Activated CD8-positive, alpha-beta memory T cell treated with anti-CD3 and anti-CD28 coated beads, Interleukin-2, amount 10 ng/mL, durations not matched to agents 7 days and 5 days (primary cell): Measurements from ENCODE around the gene NEK4. TPM values are rescaled to one million over a fixed set of nuclear protein-coding genes. Genes with fewer than 3 reads are reported as not detected.

Source experiments
- ATAC-seq: fragments of 150-1000 bp; cut with Tn5 transposase; one replicate; pipeline ENCODE4 v1.10.0; 2021; ENCODE audit warnings: moderate library complexity
- CTCF ChIA-PET: fragments of 350-600 bp; sonication (Branson Sonifier 250); formaldehyde crosslinking; loops from one replicate; lab custom pipeline; 2021; ENCODE audit warnings: antibody characterized with exemption; lab: Charles Lee
- DNase-seq: peaks from one replicate; pipeline ENCODE4 v3.0.0-alpha.2; 2020
- H3K27ac Mint-ChIP-seq: one replicate; pipeline ENCODE4 v1.8.0; 2021; ENCODE audit warnings: mild to moderate bottlenecking, mixed read lengths
- H3K27me3 Mint-ChIP-seq: one replicate; pipeline ENCODE4 v1.8.0; 2021; ENCODE audit warnings: mixed read lengths
- H3K36me3 Mint-ChIP-seq: one replicate; pipeline ENCODE4 v1.8.0; 2021; ENCODE audit warnings: mild to moderate bottlenecking, mixed read lengths
- H3K4me1 Mint-ChIP-seq: one replicate; pipeline ENCODE4 v1.8.0; 2021; ENCODE audit warnings: mixed read lengths
- H3K4me3 Mint-ChIP-seq: one replicate; pipeline ENCODE4 v1.8.0; 2021; ENCODE audit warnings: mild to moderate bottlenecking, moderate library complexity, mixed read lengths
- H3K9me3 Mint-ChIP-seq: one replicate; pipeline ENCODE4 v1.8.0; 2022; ENCODE audit warnings: low read depth, mixed read lengths
- total RNA-seq, 2 experiments: library from RNA; stranded (reverse); gene quantifications; one replicate each; pipeline ENCODE4 v1.2.3, GENCODE V29; 2021

Gene NEK4
- total RNA-seq, 2 experiments from 2014 or later: 26.7 to 27.9 TPM

GRCh38 chr3:52790741-52791140, 20.0 kb upstream of the NEK4 start:
- H3K27ac Mint-ChIP-seq: no peak overlapping the region
- CTCF ChIA-PET: interaction anchor here (1.3 kb wide), 1 partner anchor 9 kb away, joined by 3 read pairs; no protein-coding TSS in a partner anchor
- no peaks in the 10 kb centered on the region for H3K4me1 Mint-ChIP-seq
- no peaks in the 10 kb centered on the region for H3K36me3 Mint-ChIP-seq
- H3K27me3 Mint-ChIP-seq: no peaks in the 10 kb centered on the region
- no peaks in the 10 kb centered on the region for H3K9me3 Mint-ChIP-seq
- DNase-seq: no peak
- no peak for ATAC-seq
- no peak overlapping the region for H3K4me3 Mint-ChIP-seq

GRCh38 chr3:52790337-52790736, 19.6 kb upstream of the NEK4 start:
- CTCF ChIA-PET: interaction anchor here (1.3 kb wide), 1 partner anchor 9 kb away, joined by 3 read pairs; no protein-coding TSS in a partner anchor
- Mint-ChIP-seq H3K36me3 (no peaks in the 10 kb centered on the region), H3K4me1 (no peaks in the 10 kb centered on the region), H3K9me3 (no peaks in the 10 kb centered on the region), H3K27ac (no peak overlapping the region), H3K4me3 (no peak overlapping the region), H3K27me3 (no peaks in the 10 kb centered on the region)
- ATAC-seq (no peak), DNase-seq (no peak)

- Mint-ChIP-seq H3K4me3 (no peak overlapping the region), H3K9me3 (no peaks in the 10 kb centered on the region), H3K27me3 (no peaks in the 10 kb centered on the region), H3K4me1 (no peaks in the 10 kb centered on the region), H3K27ac (no peak overlapping the region), H3K36me3 (no peaks in the 10 kb centered on the region)
- CTCF ChIA-PET: interaction anchor here (1.3 kb wide), 1 partner anchor 10 kb away, joined by 3 read pairs; no protein-coding TSS in a partner anchor
- no peak for ATAC-seq
- DNase-seq: no peak
These were observed 19.0 kb upstream of the NEK4 start for GRCh38 chr3:52789746-52790040.

GRCh38 chr3:52788890-52789745, 18.4 kb upstream of the NEK4 start:
- no peaks in the 10 kb centered on the region for H3K36me3 Mint-ChIP-seq
- CTCF ChIA-PET: interaction anchor here (1.3 kb wide), 1 partner anchor 10 kb away, joined by 3 read pairs; no protein-coding TSS in a partner anchor
- ATAC-seq: no peak
- no peak for DNase-seq
- no peaks in the 10 kb centered on the region for H3K4me1 Mint-ChIP-seq
- no peak overlapping the region for H3K4me3 Mint-ChIP-seq
- H3K27me3 Mint-ChIP-seq: no peaks in the 10 kb centered on the region
- H3K9me3 Mint-ChIP-seq: no peaks in the 10 kb centered on the region
- no peak overlapping the region for H3K27ac Mint-ChIP-seq

- no peak for ATAC-seq
- Mint-ChIP-seq H3K27ac (no peak overlapping the region), H3K9me3 (no peaks in the 10 kb centered on the region), H3K4me1 (no peaks in the 10 kb centered on the region), H3K36me3 (no peaks in the 10 kb centered on the region), H3K4me3 (no peak overlapping the region), H3K27me3 (peaks cover under 1% of the 10 kb centered on the region)
- no peak for DNase-seq
- CTCF ChIA-PET: no interaction called here
These were observed 17.2 kb upstream of the NEK4 start for GRCh38 chr3:52787672-52788625.

GRCh38 chr3:52787246-52787645, 16.5 kb upstream of the NEK4 start:
- ATAC-seq: no peak
- CTCF ChIA-PET: no interaction called here
- H3K4me1 Mint-ChIP-seq: no peaks in the 10 kb centered on the region
- DNase-seq: no peak
- H3K27ac Mint-ChIP-seq: no peak overlapping the region
- H3K9me3 Mint-ChIP-seq: no peaks in the 10 kb centered on the region
- no peaks in the 10 kb centered on the region for H3K36me3 Mint-ChIP-seq
- H3K27me3 Mint-ChIP-seq: peaks cover 7% of the 10 kb centered on the region
- no peak overlapping the region for H3K4me3 Mint-ChIP-seq

- CTCF ChIA-PET: no interaction called here
- H3K4me1 Mint-ChIP-seq: peaks cover 5% of the 10 kb centered on the region
These were observed 15.8 kb upstream of the NEK4 start for GRCh38 chr3:52786330-52787215.

GRCh38 chr3:52784931-52785590, 14.3 kb upstream of the NEK4 start:
- no peak overlapping the region for H3K4me3 Mint-ChIP-seq
- H3K27ac Mint-ChIP-seq: no peak overlapping the region
- no peaks in the 10 kb centered on the region for H3K36me3 Mint-ChIP-seq
- peaks cover 6% of the 10 kb centered on the region for H3K4me1 Mint-ChIP-seq
- DNase-seq (no peak), ATAC-seq (no peak)
- CTCF ChIA-PET: no interaction called here
- peaks cover 12% of the 10 kb centered on the region for H3K27me3 Mint-ChIP-seq
- H3K9me3 Mint-ChIP-seq: no peaks in the 10 kb centered on the region

More at GRCh38 chr3:52786330-52787215, 15.8 kb upstream of the NEK4 start:
- Mint-ChIP-seq H3K9me3 (no peaks in the 10 kb centered on the region), H3K36me3 (no peaks in the 10 kb centered on the region), H3K27me3 (peaks cover 9% of the 10 kb centered on the region), H3K27ac (no peak overlapping the region), H3K4me3 (no peak overlapping the region)
- ATAC-seq (no peak), DNase-seq (no peak)

- DNase-seq: no peak
- Mint-ChIP-seq H3K4me1 (peaks cover 6% of the 10 kb centered on the region), H3K9me3 (no peaks in the 10 kb centered on the region), H3K27me3 (peaks cover 14% of the 10 kb centered on the region), H3K27ac (no peak overlapping the region), H3K4me3 (no peak overlapping the region), H3K36me3 (no peaks in the 10 kb centered on the region)
- ATAC-seq: no peak
- CTCF ChIA-PET: no interaction called here
These were observed 13.4 kb upstream of the NEK4 start for GRCh38 chr3:52784021-52784621.

- ATAC-seq (no peak), DNase-seq (no peak)
- H3K27me3 Mint-ChIP-seq: peaks cover 14% of the 10 kb centered on the region
- CTCF ChIA-PET: interaction anchor here (1.4 kb wide), 1 partner anchor 52 kb away, joined by 3 read pairs; no protein-coding TSS in a partner anchor
- H3K4me1 Mint-ChIP-seq: peaks cover 6% of the 10 kb centered on the region
- H3K9me3 Mint-ChIP-seq: no peaks in the 10 kb centered on the region
- no peak overlapping the region for H3K27ac Mint-ChIP-seq
- no peak overlapping the region for H3K4me3 Mint-ChIP-seq
- H3K36me3 Mint-ChIP-seq: no peaks in the 10 kb centered on the region
These were observed 12.4 kb upstream of the NEK4 start for GRCh38 chr3:52783211-52783555.

- no peak overlapping the region for H3K4me3 Mint-ChIP-seq
- peaks cover 6% of the 10 kb centered on the region for H3K4me1 Mint-ChIP-seq
- DNase-seq: no peak
- no peaks in the 10 kb centered on the region for H3K9me3 Mint-ChIP-seq
- no peak overlapping the region for H3K27ac Mint-ChIP-seq
- no peaks in the 10 kb centered on the region for H3K36me3 Mint-ChIP-seq
- ATAC-seq: no peak
- H3K27me3 Mint-ChIP-seq: peaks cover 14% of the 10 kb centered on the region
- CTCF ChIA-PET: interaction anchor here (1.4 kb wide), 1 partner anchor 52 kb away, joined by 3 read pairs; no protein-coding TSS in a partner anchor
These were observed 11.9 kb upstream of the NEK4 start for GRCh38 chr3:52782412-52783210.
